ENCODE measurements around the gene COL4A1.

- TF ChIP-seq, protein P1, sequence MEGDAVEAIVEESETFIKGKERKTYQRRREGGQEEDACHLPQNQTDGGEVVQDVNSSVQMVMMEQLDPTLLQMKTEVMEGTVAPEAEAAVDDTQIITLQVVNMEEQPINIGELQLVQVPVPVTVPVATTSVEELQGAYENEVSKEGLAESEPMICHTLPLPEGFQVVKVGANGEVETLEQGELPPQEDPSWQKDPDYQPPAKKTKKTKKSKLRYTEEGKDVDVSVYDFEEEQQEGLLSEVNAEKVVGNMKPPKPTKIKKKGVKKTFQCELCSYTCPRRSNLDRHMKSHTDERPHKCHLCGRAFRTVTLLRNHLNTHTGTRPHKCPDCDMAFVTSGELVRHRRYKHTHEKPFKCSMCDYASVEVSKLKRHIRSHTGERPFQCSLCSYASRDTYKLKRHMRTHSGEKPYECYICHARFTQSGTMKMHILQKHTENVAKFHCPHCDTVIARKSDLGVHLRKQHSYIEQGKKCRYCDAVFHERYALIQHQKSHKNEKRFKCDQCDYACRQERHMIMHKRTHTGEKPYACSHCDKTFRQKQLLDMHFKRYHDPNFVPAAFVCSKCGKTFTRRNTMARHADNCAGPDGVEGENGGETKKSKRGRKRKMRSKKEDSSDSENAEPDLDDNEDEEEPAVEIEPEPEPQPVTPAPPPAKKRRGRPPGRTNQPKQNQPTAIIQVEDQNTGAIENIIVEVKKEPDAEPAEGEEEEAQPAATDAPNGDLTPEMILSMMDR (IDR thresholded peaks at IDR 0.05): no peak
- no peak for TF ChIP-seq POLR2A (IDR thresholded peaks at IDR 0.05)
Measured at GRCh38 chr13:110233181-110233950, 73.6 kb downstream of the COL4A1 start.
